CD4-positive, CD25-positive, alpha-beta regulatory T cell (primary cell): Measurements from ENCODE around the gene PPP6R2. TPM values are rescaled to one million over a fixed set of nuclear protein-coding genes. Genes with fewer than 3 reads are reported as not detected.
"Not testable (repeated sequence)": the region's sequence is repeated elsewhere in the genome, so short reads cannot be mapped to it uniquely, and the experiment has no call there.

ENCODE experiments used
- ATAC-seq, 2 donors: fragments of 150-1000 bp; cut with Tn5 transposase; one replicate each; pipeline ENCODE4 v1.10.0; 2021; ENCODE audit warnings: low read depth in 2 of 2, moderate number of reproducible peaks in 2 of 2, moderate library complexity in 1 of 2
- DNase-seq, 3 donors: peaks; one replicate each; pipeline versions ENCODE4 v3.0.0 to v3.0.0-alpha.2; 2012 to 2022; ENCODE audit warnings: mixed read lengths in 1 of 3
- H3K27ac ChIP-seq: one replicate; pipeline ENCODE4 v1.7.0; 2013; ENCODE audit warnings: mild to moderate bottlenecking, low read length; ENCODE audit not compliant: insufficient read depth, poor library complexity, severe bottlenecking
- H3K27me3 ChIP-seq: one replicate; pipeline ENCODE4 v1.7.0; 2013; ENCODE audit warnings: low read length; ENCODE audit not compliant: control insufficient read depth, insufficient read depth
- H3K36me3 ChIP-seq: one replicate; pipeline ENCODE4 v1.7.0; 2013; ENCODE audit warnings: mild to moderate bottlenecking, low read length, moderate library complexity; ENCODE audit not compliant: control insufficient read depth, insufficient read depth
- H3K4me1 ChIP-seq: 2 replicates; pipeline ENCODE4 v1.7.0; 2013; ENCODE audit warnings: mild to moderate bottlenecking, low read length; ENCODE audit not compliant: insufficient read depth, control insufficient read depth, poor library complexity, severe bottlenecking
- H3K4me3 ChIP-seq: one replicate; pipeline ENCODE4 v1.7.0; 2013; ENCODE audit warnings: low read depth, mild to moderate bottlenecking, low read length, moderate library complexity
- H3K9me3 ChIP-seq, 2 experiments: 1 replicate in 1 of 2; 2 replicates in 1 of 2; pipeline ENCODE4 v1.7.0; 2013; ENCODE audit warnings: low read length in 2 of 2, mild to moderate bottlenecking in 1 of 2, moderate library complexity in 1 of 2; ENCODE audit not compliant: control insufficient read depth in 2 of 2
- H3K27ac Mint-ChIP-seq, 3 donors: one replicate each; pipeline ENCODE4 v1.8.0; 2020 to 2022; ENCODE audit warnings: mild to moderate bottlenecking in 3 of 3, mixed read lengths in 3 of 3, moderate library complexity in 2 of 3
- H3K27me3 Mint-ChIP-seq: one replicate; pipeline ENCODE4 v1.8.0; 2022; ENCODE audit warnings: mild to moderate bottlenecking, mixed read lengths
- H3K36me3 Mint-ChIP-seq: one replicate; pipeline ENCODE4 v1.8.0; 2020; ENCODE audit warnings: mixed read lengths
- H3K4me1 Mint-ChIP-seq, 4 donors: one replicate each; pipeline ENCODE4 v1.8.0; 2020 to 2022; ENCODE audit warnings: mixed read lengths in 4 of 4, mild to moderate bottlenecking in 1 of 4
- H3K4me3 Mint-ChIP-seq, 4 donors: one replicate each; pipeline ENCODE4 v1.8.0; 2020 to 2022; ENCODE audit warnings: mild to moderate bottlenecking in 4 of 4, mixed read lengths in 4 of 4, moderate library complexity in 3 of 4
- H3K9me3 Mint-ChIP-seq, 7 donors: one replicate each; pipeline ENCODE4 v1.8.0; 2020 to 2022; ENCODE audit warnings: mixed read lengths in 7 of 7, mild to moderate bottlenecking in 3 of 7, moderate library complexity in 2 of 7
- polyA plus RNA-seq, 4 donors: library from polyadenylated mRNA; unstranded; fragments of 300-500 nt; fragmentation: Illumina TruSeq; gene quantifications; one replicate each; pipeline ENCODE4 v1.2.3, GENCODE V29; 2021
- total RNA-seq: library from RNA; stranded (reverse); gene quantifications from one replicate; pipeline ENCODE4 v1.2.3, GENCODE V29; 2022

PPP6R2 gene
- total and polyA plus RNA-seq, 5 donors from 2014 or later = 15.9 to 85.7 (median 17.6) TPM

- H3K9me3 ChIP-seq = no peaks in the 10 kb centered on the region
- no peaks in the 10 kb centered on the region for H3K27me3 ChIP-seq
- no peak for ATAC-seq
- Mint-ChIP-seq H3K36me3 (no peaks in the 10 kb centered on the region), H3K4me3 (peak overlapping the region in 1 of 4 donors; percentile 78), H3K9me3 (no peaks in the 10 kb centered on the region), H3K27ac (no peak overlapping the region), H3K27me3 (peaks cover 12% of the 10 kb centered on the region), H3K4me1 (peaks cover 0 to 10% (median 4%) of the 10 kb centered on the region in 4 donors)
- peaks cover 13% of the 10 kb centered on the region for H3K4me1 ChIP-seq
- H3K27ac ChIP-seq = no peak overlapping the region
- DNase-seq = no peak
- no peak overlapping the region for H3K4me3 ChIP-seq
- no peaks in the 10 kb centered on the region for H3K36me3 ChIP-seq
These were observed 19.2 kb upstream of the PPP6R2 start for GRCh38 chr22:50323900-50324299.

- Mint-ChIP-seq H3K36me3 (no peaks in the 10 kb centered on the region), H3K27ac (peak overlapping the region; percentile 38 to 68 (median 51)), H3K4me1 (peaks cover 0 to 10% (median 5%) of the 10 kb centered on the region in 4 donors), H3K9me3 (no peaks in the 10 kb centered on the region), H3K27me3 (peaks cover 16% of the 10 kb centered on the region), H3K4me3 (peak overlapping the region; percentile 80 to 95 (median 87))
- H3K4me3 ChIP-seq = no peak overlapping the region
- no peak overlapping the region for H3K27ac ChIP-seq
- H3K4me1 ChIP-seq = peaks cover 13% of the 10 kb centered on the region
- DNase-seq (no peak), ATAC-seq (no peak)
- no peaks in the 10 kb centered on the region for H3K36me3 ChIP-seq
- H3K9me3 ChIP-seq = no peaks in the 10 kb centered on the region
- H3K27me3 ChIP-seq = no peaks in the 10 kb centered on the region
These were observed 17.5 kb upstream of the PPP6R2 start for GRCh38 chr22:50325444-50326224.

- no peak for DNase-seq
- ATAC-seq = peak in 1 of 2 donors; percentile 10
These were observed 16.7 kb upstream of the PPP6R2 start for GRCh38 chr22:50326225-50326955.

GRCh38 chr22:50326956-50327710, 16.0 kb upstream of the PPP6R2 start, which contains the start of gene DENND6B:
Gene DENND6B, minus strand, starts transcription at chr22:50327012. Its CDS starts 24 bp downstream, at chr22:50326988.
- Histone ChIP-seq H3K9me3 (no peaks in the 10 kb centered on the region), H3K27ac (peak within 1 kb of the TSS; percentile 41), H3K4me1 (peaks cover 13% of the 10 kb centered on the region), H3K36me3 (no peaks in the 10 kb centered on the region), H3K27me3 (no peaks in the 10 kb centered on the region), H3K4me3 (no peak within 1 kb of the TSS)
- Mint-ChIP-seq H3K27ac (peak within 1 kb of the TSS; percentile 38 to 68 (median 51)), H3K27me3 (peaks cover 16% of the 10 kb centered on the region), H3K4me3 (peak within 1 kb of the TSS; percentile 84 to 95 (median 88)), H3K4me1 (peaks cover 0 to 10% (median 5%) of the 10 kb centered on the region in 4 donors), H3K36me3 (no peaks in the 10 kb centered on the region), H3K9me3 (no peaks in the 10 kb centered on the region)
- DNase-seq = peak; percentile 61 to 68 (median 62)
- ATAC-seq = peak; percentile 88 to 93

More at GRCh38 chr22:50326225-50326955, 16.7 kb upstream of the PPP6R2 start:
- H3K27ac ChIP-seq = no peak overlapping the region
- H3K27me3 ChIP-seq = no peaks in the 10 kb centered on the region
- H3K27ac Mint-ChIP-seq = peak overlapping the region in 2 of 3 donors; percentile 51 to 68
- H3K36me3 Mint-ChIP-seq = no peaks in the 10 kb centered on the region
- peaks cover 13% of the 10 kb centered on the region for H3K4me1 ChIP-seq
- H3K4me1 Mint-ChIP-seq = peaks cover 0 to 10% (median 5%) of the 10 kb centered on the region in 4 donors
- no peak overlapping the region for H3K4me3 ChIP-seq
- no peaks in the 10 kb centered on the region for H3K9me3 ChIP-seq
- H3K27me3 Mint-ChIP-seq = peaks cover 16% of the 10 kb centered on the region
- H3K9me3 Mint-ChIP-seq = no peaks in the 10 kb centered on the region
- peak overlapping the region; percentile 80 to 95 (median 87) for H3K4me3 Mint-ChIP-seq
- H3K36me3 ChIP-seq = no peaks in the 10 kb centered on the region

GRCh38 chr22:50327711-50328019, 15.5 kb upstream of the PPP6R2 start:
- Mint-ChIP-seq H3K9me3 (no peaks in the 10 kb centered on the region), H3K27me3 (peaks cover 16% of the 10 kb centered on the region), H3K4me1 (peaks cover 0 to 10% (median 5%) of the 10 kb centered on the region in 4 donors), H3K27ac (peak overlapping the region in 2 of 3 donors; percentile 38 to 42), H3K4me3 (peak overlapping the region; percentile 80 to 92 (median 86)), H3K36me3 (no peaks in the 10 kb centered on the region)
- Histone ChIP-seq H3K4me3 (no peak overlapping the region), H3K9me3 (no peaks in the 10 kb centered on the region), H3K27ac (no peak overlapping the region), H3K36me3 (no peaks in the 10 kb centered on the region), H3K4me1 (peaks cover 13% of the 10 kb centered on the region), H3K27me3 (no peaks in the 10 kb centered on the region)
- ATAC-seq (no peak), DNase-seq (no peak)

GRCh38 chr22:50329236-50329635, 13.9 kb upstream of the PPP6R2 start:
- Mint-ChIP-seq H3K9me3 (no peaks in the 10 kb centered on the region), H3K27ac (no peak overlapping the region), H3K4me3 (peak overlapping the region in 2 of 4 donors; percentile 23 to 30), H3K36me3 (no peaks in the 10 kb centered on the region), H3K4me1 (peaks cover 0 to 10% (median 5%) of the 10 kb centered on the region in 4 donors), H3K27me3 (peaks cover 13% of the 10 kb centered on the region)
- no peak for DNase-seq
- Histone ChIP-seq H3K27ac (no peak overlapping the region), H3K9me3 (no peaks in the 10 kb centered on the region), H3K27me3 (no peaks in the 10 kb centered on the region), H3K4me1 (peaks cover 13% of the 10 kb centered on the region), H3K4me3 (no peak overlapping the region), H3K36me3 (no peaks in the 10 kb centered on the region)
- no peak for ATAC-seq

- H3K27ac Mint-ChIP-seq, H3K36me3 ChIP-seq, H3K4me1 Mint-ChIP-seq, H3K9me3 ChIP-seq, H3K27me3 Mint-ChIP-seq, H3K9me3 Mint-ChIP-seq, H3K4me3 ChIP-seq, DNase-seq, H3K27me3 ChIP-seq, ATAC-seq, H3K4me3 Mint-ChIP-seq, H3K4me1 ChIP-seq, H3K27ac ChIP-seq, H3K36me3 Mint-ChIP-seq: not testable (repeated sequence)
These were observed 8.7 kb upstream of the PPP6R2 start for GRCh38 chr22:50334433-50334832.
